SH-SY5Y (cell line): Measurements from ENCODE around the gene SPTLC2.

Source experiments
- GATA2 ChIP-seq: IDR thresholded peaks from 2 replicates; pipeline ENCODE4 v1.6.1; 2011; ENCODE audit warnings: mild to moderate bottlenecking, low read depth, low read length
- GATA3 ChIP-seq: IDR thresholded peaks from 2 replicates; pipeline ENCODE4 v1.6.1; 2011; ENCODE audit warnings: low read depth, mild to moderate bottlenecking, low read length, moderate library complexity

- TF ChIP-seq GATA3, result no peak
- TF ChIP-seq GATA2, result no peak
These were observed 14.4 kb downstream of the SPTLC2 start for GRCh38 chr14:77601846-77602619.
